HEK293T (cell line): Measurements from ENCODE around the gene SERPINA3.

Source experiments
- FOXA1 ChIP-seq: fragments of 450-650 bp; IDR thresholded peaks from 2 replicates; pipeline ENCODE4 v1.6.1; 2016; ENCODE audit warnings: mild to moderate bottlenecking
- FOXK2 ChIP-seq: fragments of 450-650 bp; IDR thresholded peaks from 2 replicates; pipeline ENCODE4 v1.6.1; 2016; ENCODE audit warnings: mild to moderate bottlenecking
- SP1 ChIP-seq: fragments of 450-650 bp; IDR thresholded peaks from 2 replicates; pipeline ENCODE4 v1.6.1; 2017
- SUZ12 ChIP-seq: fragments of 450-650 bp; IDR thresholded peaks from 2 replicates; pipeline ENCODE4 v1.6.1; 2016; ENCODE audit warnings: mild to moderate bottlenecking

- TF ChIP-seq FOXK2 (no peak), FOXA1 (no peak), SP1 (no peak), SUZ12 (no peak)
These were observed 36.6 kb downstream of the SERPINA3 start for GRCh38 chr14:94648801-94649200.
